Fibroblast of skin of right biceps (primary cell): ENCODE measurements around the gene RXFP1.

Experiments
- DNase-seq: peaks from one replicate; pipeline ENCODE4 v3.0.0-alpha.2; 2013

Gene RXFP1

DNA sequence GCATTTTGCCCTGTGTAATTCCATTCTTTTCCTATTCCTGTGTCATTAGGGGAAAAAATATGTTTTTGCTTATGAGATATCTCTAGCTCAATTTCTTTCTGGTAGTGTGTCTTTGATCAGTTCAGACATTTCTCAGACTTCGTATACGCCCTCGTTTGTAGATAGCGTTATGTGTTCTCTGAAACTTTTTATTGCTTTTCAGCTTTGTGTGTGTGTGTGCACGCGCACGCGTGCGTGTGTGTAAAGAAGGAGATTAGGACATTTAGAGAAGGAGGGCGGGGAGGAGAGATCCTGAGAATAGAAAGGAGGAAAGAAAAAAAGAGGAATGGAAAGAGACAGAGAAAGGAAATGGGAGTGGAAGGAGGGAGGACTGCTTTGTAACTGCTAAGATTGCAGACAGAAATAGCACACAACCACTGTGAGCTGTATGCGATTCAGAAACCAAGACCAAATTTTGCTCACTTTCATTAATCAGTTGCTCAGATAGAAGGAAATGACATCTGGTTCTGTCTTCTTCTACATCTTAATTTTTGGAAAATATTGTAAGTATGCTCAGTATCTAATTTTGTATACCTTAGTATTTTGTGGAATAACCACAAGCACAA lies at the start of gene RXFP1:
TSS of gene RXFP1 (plus strand) at position 399 of the 605 bp plus-strand sequence. CDS start at position 494, 95 bp downstream.
- DNase-seq: no peak

DNA sequence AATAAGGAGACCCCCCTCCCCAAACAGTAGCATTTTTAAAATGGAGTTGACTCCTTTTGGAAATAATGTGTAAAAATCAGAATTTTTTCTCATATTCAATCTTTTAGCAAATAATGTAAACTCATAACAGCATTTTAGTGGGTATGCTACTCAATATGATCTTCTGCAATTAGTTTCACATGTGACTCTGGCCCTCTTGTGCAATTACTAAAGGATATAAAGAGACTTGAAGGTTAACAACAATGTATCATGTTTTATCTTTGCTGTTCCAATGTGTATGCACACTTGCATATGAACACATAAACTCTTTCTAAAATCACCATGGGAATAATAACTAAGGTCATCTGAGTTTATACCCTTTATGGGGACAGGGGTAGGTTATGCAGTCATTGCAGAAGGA lies 39.9 kb upstream of the RXFP1 start:
- DNase-seq: no peak

DNA sequence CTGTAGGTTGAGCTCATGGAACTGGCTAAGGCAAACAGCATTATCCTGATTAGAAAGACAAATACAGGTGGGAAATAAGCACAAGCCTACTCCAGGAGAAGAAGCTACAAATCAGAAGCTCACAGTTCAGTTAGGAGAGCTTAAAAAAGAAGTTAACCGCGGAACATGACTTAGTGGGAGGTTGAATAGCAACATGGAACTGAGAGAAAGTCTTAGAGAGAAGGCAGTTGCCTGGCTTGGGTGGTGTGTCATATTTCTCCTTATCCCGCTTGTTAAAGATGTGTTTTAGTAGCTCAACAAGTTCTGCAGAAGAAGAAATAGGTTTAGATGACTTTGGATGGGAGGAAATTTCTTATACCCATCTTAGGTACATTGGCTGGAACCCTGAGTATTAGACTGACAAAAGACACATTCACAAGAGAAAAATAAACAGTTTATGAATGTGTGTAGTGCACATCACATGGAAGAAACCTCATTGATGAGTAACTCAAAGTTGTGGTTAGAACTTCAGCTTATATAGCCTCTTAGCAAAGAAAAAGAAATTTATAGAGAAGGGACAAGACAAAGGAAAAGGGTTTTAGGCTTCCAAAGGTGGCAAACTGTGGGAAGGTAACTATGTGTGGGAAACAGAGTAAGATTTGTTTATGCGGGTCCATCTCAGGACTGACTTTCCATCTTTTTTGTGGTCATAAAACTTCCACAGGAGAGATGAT lies 37.4 kb upstream of the RXFP1 start:
- DNase-seq: peak; percentile 2

DNA sequence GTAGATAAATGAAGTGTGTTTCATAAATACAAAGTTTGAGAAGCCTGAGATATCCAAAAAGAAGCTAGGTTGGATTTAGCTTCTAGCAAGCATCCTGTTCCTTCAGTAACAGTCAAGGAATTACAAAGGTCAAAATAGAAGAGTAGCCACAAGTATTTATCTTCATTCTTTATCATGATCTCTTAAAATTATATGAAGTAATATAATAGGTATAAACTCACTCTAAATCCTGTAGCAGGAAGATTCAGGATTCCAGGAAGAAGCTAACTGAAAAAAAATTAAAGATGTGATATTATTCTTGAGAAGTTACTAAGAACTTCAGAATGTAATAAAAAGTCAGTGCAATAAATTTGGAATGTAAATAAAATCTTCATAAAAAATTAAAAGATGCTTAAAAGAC lies 31.1 kb upstream of the RXFP1 start:
- DNase-seq: no peak

DNA sequence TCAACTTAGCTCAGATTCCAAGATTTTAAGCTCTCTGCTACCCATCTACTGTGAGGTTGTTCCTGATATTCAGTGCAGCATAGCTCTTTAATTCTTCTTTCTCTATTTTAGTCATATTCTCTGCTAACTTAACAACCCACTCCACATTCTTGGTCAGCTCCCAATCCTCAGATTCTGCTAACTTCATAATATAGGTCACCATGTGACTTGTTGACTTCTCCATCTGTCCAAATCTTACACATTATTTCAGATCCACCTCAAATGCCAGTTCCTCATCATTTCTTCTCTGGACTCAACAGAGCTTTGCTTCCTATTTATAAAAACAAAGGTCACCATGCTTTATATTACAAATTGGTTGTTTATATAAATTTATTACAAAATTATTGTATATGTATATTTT lies 29.3 kb upstream of the RXFP1 start:
- DNase-seq: no peak

DNA sequence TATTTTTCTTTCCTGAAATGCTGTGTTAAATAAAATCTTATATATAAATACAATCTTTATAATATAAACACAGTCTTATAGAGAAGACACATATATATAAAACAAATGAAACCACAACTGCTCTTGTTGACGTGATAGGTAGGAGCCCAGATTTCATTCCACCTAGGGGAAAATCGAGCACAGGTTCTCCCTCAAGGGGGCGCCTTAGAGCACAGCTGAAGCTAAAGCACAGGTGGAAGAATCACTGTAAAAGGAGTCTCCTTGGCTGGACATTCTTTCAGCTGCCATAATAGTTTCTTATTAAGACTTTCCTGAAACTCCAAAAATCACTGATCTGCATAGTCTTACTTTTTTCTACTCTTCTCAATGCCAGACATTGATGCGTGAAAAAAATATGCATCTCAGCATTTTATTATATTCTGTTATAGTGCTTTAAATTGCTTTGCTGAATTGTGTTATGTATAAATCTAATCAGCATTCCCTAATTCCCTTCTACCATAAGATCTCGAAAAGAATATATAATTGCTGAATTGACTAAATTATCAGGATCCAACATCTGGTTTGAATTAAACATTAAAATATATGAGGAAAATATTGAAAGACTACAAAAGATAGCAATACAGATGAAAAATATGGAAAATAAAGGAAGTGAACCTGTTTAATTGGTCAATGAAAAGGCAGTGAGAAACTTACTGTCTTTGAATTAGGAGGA lies 25.5 kb upstream of the RXFP1 start:
- no peak for DNase-seq

DNA sequence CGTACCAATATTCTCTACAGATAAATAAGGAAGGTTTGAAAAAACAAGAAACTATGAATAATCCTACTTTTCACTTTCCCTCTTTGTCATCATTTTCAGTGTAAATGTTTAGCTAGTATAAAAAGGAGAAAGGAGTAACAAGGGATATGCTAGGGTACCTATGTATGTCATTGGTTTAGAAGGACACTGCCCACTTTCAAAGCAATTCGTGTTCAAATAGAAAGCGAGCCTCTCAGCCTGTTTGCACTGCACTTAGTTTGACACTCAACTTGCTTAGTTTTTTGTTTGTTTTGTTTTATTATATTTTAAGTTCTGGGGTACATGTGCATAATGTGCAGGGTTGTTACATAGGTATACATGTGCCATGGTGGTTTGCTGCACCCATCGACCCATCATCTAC lies 21.6 kb upstream of the RXFP1 start:
- no peak for DNase-seq

DNA sequence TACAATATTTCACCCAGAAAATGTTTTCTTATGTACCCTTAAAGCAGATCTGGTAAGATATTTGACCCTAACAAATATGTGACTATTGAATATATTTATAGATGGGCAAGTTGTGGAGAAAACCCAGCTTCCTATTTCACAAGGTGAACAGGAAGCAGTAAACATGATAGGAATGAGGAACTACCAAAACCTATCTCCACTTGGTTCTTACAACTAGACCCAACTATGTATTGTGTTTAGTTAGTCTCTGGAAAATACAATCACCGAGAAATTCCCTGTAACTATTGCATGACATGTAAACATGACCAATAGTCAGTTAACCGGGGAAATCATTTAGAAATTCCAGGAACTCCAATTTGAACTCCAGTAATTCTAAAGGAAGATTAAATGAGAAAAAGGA lies 8.4 kb upstream of the RXFP1 start:
- DNase-seq: no peak

DNA sequence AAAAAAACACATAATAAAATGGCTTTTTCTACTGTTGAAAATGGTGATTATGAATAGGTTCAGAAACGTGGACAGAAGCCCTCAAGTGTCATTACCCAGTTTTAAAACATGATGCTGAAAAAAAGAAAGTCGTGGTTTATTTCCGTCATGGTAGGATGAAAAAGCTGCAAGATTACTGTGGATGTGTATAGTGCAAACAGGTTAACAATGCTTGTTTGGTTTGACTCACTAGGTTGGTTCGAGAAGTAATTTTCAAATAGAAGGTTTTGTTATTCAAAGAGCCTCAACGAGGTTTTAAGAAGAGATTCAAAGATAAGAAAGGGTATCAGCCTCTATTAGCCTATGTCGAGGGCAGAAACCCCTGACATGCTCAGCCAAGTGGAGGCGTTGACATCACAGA lies 2.5 kb upstream of the RXFP1 start:
- no peak for DNase-seq

DNA sequence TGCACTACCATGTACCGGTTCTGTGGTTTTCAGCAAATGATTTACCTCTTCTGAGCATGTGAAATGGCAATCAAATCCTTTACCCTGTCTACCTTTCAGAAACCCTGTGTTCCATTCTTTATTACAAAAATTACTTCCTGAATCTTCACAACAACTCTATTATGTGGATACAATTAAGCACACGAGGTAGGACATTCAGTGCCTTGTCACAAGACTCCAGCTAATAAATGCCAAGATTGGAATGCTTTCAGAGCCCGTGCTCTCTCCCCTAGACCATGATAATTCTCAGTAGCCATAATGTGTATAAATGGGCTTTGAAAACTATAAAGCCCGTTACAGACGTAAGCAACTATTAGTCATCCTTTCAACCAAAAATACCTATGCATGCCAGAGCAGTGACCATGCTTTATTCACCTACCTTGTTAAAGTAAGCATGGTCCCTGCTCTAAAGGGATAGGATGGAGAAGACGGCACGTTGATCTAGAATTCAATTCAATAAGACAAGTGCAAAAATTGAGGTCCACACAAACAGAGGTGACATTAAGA lies 2.4 kb downstream of the RXFP1 start:
- no peak for DNase-seq

DNA sequence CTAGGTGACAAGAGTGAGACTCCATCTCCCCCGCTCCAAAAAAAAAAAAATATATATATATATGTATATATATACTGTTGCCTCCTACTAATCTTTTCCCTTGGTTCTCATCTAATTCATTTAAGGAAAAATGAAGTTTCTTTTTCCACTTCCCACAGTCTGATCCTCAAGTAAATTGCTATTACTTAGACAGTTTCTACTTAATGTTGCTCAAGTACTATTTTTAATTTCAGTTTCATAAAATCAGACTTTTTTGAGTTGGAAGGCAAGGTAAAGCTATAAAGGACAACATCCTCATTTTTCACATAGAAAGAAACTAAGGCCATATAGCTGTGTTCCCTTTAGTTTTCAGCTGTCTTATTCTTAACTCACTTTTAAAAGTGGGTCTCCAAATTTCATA lies 5.8 kb downstream of the RXFP1 start:
- no peak for DNase-seq

DNA sequence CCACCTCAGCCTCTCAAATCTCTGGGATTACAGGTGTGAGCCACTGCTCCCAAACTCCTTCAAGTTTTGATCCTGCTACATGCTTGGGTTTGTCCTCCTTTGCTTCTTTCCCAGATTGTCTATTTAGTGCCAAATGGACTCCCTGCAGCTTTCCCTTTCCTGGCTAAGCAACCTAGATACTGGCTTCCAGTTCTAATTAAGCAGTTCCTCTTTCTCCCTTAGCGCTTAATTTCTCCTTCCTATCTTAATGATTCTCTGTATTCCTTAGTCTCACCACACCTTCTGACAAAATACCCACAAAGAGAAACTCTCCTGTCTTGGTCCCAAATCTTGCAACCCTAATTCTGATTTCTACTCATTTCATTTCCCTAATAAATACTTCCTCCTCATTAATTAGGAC lies 7.8 kb downstream of the RXFP1 start:
- no peak for DNase-seq

DNA sequence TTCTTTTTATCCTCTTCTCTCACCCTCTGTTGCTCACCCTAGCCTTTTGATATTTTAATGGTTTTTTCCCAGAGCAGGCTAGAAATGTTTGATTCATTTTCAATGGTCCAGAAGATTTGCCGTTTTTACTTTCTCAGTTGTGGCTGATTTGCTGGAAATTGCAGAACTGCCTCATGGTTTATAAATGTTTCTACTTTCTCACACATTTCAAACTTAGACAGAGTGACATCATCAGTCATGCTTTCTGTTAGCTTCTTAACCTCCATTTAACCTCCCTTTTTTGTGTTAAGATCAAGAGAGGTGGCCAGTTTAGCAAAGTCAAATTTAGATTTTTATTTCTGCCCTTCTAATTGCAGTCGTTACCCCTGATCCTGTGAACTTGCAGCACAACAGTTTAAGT lies 8.7 kb downstream of the RXFP1 start:
- no peak for DNase-seq

DNA sequence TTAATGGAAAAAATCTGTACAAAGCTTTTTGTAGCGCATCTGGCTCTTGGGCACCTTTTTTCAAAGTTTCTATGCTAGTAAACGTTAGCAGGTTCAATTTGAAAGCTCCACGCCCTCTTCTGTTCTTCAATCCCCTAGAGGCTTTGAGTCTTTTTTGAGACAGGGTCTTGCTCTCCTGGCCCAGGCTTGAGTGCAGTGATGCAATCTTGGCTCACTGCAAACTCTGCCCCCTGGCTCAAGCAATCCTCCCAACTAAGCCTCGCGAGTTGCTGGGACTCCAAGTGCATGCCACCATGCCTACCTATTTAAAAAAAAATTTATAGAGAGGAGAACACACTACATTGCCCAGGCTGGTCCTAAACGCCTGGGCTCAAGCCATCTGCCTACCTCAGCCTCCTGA lies 9.2 kb downstream of the RXFP1 start:
- no peak for DNase-seq

DNA sequence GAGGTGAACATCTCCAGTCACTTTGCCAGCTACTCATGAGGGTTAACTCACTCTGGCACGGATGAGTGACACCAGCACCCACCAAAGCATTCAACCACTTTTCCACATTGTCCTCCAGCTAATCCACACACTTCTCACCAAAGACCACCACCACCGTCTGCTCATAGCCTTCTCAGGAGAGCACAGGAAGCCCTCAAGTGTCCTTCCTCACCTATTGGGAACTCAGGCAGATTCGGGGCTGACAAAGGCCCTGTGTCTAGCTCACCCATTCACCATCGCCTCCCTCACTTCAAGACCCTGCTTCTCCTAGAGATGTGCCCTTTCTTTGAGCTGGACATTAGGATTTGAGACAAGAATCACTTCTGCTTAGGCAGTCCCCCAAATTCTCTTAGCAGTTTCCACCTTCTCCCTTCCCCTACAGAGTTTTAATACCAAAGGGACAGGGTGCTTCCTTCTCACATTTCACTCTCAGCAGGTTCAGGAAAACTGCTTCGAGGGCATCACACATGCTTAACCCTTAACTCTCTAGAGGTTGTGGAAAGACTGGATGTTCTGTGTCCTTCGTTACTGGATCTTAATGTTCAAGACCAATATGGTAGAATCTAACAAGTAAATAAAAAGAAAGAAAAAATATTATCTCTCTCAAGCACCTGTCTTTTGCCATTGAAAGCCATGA lies 11.0 kb downstream of the RXFP1 start:
- DNase-seq: no peak

DNA sequence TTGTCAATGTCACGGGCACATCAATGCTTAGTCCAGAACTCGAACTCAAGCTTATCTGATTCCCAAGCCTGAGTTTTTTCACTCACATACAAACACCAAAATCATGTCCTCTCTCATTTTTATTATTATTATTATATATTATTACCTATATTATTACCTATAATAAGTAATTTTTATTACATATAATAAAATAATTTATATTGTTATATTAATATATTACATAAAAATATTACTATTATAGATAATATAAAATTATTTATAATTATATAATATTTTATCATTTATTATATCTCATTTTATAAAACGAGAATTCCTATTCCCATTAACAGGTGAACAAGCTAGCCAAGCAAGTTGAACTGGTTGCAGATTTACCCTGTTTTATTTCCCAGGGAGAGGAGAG lies 13.0 kb downstream of the RXFP1 start:
- DNase-seq: no peak

DNA sequence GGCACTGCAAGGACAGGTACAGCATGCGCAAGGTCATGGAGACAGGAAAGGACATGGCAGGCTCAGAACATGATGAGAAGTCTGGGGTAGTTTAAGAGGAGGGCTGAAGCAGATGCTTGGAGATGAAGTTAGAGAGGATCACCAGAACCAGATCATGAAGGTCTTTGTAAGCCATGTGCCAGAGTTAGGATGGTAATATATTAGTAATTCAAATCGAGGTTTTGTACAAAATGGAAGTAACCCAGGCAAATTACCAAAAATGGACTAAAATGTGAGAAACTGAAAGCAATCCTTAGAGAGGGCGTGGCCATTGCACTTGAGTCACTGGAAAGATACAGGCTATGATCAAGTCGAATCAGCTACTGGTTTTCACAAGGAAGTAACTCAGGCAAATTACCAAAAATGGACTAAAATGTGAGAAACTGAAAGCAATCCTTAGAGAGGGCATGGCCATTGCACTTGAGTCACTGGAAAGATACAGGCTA lies 13.5 kb downstream of the RXFP1 start:
- peak; percentile 84 for DNase-seq

DNA sequence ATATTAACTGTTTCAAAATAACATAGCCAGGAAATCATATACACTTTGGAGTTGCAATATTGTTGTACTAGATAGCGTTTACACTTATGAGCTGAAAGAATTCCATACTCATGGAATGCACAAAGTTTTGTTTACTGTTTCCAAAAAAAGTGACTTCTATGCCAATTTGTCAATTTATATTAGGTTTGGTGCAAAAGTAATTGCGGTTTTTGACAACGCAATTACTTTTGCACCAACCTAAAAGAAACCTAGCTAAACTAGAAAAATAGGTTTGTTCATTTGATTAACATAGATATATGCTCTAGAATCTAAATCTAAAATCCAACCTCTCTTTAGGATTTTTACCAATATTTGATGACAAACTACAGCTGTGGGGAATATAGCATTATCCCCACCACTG lies 15.2 kb downstream of the RXFP1 start:
- DNase-seq: no peak

DNA sequence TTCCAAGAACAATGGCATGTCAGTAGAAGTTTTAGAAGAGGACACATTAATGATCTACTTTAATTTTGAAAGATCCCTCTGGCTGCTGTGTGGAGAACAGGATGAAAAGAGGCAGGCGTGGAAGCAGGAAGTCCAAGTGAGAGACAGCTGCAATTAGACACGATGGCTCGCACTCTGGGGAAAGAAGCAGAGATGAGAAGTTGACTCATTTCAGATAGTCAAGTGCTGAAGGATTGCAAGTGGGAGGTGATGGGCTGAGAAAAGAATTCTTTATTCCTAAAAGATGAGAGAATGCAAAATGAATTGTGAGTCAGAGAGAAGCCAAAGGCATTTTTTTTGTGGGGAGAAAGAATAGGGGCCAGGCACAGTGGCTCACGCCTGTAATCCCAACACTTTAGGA lies 16.5 kb downstream of the RXFP1 start:
- peak; percentile 81 for DNase-seq

DNA sequence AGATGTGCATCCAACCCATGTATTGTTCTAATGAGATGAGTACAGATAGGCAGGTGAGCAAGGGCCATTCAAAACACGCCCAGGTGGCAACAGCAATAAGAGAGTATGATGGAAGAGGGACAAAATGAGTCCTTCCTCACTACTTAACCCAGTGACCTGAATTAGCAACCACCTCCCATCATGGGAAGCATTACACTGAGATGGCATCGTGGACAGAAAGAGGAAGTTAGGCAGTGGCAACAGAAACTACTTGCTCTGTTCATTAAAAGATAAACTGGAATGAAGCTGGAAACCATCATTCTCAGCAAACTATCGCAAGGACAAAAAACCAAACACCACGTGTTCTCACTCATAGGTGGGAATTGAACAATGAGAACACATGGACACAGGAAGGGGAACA lies 17.2 kb downstream of the RXFP1 start:
- no peak for DNase-seq

DNA sequence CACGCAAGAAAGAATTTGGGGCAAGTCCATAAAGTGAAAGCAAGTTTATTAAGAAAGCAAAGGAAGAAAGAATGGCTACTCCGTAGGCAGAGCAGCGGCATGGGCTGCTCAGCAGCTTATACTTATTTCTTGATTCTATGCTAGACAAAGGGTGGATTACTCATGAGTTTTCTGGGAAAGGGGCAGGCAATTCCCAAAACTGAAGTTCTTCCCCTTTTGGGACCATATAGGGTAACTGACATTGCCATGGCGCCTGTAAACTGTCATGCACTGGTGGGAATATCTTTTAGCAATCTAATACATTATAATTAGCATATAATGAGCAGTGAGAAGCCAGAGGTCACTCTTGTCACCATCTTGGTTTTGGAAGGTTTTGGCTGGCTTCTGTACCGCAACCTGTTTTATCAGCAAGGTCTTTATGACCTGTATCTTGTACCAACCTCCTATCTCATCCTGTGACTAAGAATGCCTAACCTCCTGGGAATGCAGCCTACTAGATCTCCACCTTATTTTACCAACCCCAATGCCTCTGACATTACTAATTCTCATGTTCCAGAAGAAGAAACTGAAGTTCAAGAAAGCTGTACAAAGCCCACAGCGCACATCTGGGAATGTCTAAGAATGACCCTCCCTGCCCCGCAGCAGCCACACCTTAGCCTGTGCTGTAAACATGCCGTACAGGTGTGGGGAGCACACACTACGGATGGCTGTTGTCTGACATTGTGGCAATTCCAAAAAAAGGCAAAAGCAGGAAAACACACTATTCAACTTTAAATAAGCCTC lies 18.6 kb downstream of the RXFP1 start:
- no peak for DNase-seq

DNA sequence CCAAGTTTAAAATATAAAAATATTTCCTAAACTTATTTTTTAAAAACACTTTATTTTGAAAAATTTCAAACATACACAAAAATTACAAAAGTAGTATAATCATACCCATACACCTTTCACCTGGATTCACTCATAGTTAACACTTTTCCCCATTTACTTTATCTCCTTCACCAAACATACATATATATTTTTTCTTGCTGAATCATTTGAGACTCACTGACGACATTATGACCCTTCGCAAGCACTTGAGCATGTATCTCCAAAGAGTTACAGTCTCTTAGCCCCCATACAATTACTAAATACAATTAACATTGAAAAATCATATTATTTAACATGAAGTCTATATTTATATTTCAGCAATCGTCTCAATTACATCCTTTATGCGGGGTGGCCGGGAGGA lies 19.8 kb downstream of the RXFP1 start:
- DNase-seq: no peak

DNA sequence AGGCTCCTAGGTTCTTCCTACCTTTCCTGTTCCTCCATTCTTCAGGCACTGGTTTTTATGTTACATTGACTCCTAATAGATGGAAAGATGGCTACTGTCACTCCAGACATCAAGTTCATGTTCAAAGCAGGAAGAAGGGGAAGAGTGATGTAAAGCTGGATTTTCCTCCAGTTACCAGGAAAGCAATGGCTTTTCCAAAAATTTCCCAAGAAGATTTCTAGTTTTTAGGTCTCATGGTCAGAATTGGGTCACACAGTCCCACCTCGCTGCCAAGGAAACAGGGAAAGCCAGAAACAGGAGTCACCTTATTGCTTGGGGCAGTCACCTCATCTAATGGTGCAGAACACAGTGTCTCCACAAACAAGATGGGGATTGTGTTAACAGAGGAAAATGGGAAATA lies 21.5 kb downstream of the RXFP1 start:
- DNase-seq: no peak
